ENCODE data around the gene ITGAL. TPM values are rescaled to one million over a fixed set of nuclear protein-coding genes. Genes with fewer than 3 reads are reported as not detected.
"Not testable (repeated sequence)": the region's sequence is repeated elsewhere in the genome, so short reads cannot be mapped to it uniquely, and the experiment has no call there.

ITGAL gene
- total and polyA plus RNA-seq, 4 experiments from 2014 or later: 110 to 657 (median 403) TPM

DNA sequence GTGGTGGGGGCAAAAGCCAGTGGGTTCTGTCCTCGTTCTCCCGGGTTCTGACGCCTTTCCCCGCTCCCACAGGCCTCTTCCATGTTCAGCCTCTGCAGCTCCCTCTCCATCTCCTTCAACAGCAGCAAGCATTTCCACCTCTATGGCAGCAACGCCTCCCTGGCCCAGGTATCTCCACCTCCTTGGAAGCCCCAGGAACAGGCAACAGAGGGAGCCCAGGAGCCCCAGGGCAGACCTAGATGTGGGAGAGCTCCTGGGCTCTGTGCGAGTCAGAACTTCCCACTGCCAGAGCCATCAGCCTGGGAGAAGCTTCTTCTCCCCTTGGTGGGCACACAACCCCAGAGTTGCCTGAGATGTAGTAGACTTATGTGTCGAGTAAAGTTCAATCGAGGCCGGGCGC is 46.0 kb downstream of the ITGAL start:
- H3K27ac ChIP-seq (ENCODE audit: low read depth, low read length): no peak overlapping the region
- POLR2A ChIA-PET (ENCODE audit: partially characterized antibody): interaction anchor here (0.8 to 3.1 kb wide), 13 partner anchors 12 to 89 kb away, joined by 3 to 16 read pairs (median 5); partner anchors contain the start of genes DCTPP1, ITGAL, ZNF747 and ZNF764
- no peak overlapping the region for H3K4me3 Mint-ChIP-seq
- H3K9me3 ChIP-seq (ENCODE audit: control insufficient read depth in 1 of 2, low read length in 2 of 2): no peaks in the 10 kb centered on the region
- H3K27ac Mint-ChIP-seq: peak overlapping the region in 4 of 7 donors; percentile 29 to 81 (median 50)
- no peak for DNase-seq
- no peak overlapping the region for H3K4me3 ChIP-seq (ENCODE audit: low read length in 2 of 2)
- peaks cover 60% of the 10 kb centered on the region for H3K36me3 ChIP-seq (ENCODE audit: insufficient read depth, low read length)
- H3K9me3 Mint-ChIP-seq: peaks cover 0 to 8% (median 0%) of the 10 kb centered on the region in 8 donors
- H3K4me1 Mint-ChIP-seq: peaks cover 4 to 15% (median 7%) of the 10 kb centered on the region in 4 donors
- intact Hi-C loops (cut with micrococcal nuclease): no loop called here
- H3K4me1 ChIP-seq (ENCODE audit: insufficient read depth, low read length): no peaks in the 10 kb centered on the region
- CTCF ChIA-PET (ENCODE audit: partially characterized antibody): interaction anchor here (1.0 to 2.5 kb wide), 2 partner anchors 17 to 69 kb away, joined by 4 to 9 read pairs; no protein-coding TSS in a partner anchor
- peaks cover 55 to 69% of the 10 kb centered on the region in 2 donors for H3K36me3 Mint-ChIP-seq
- H3K27me3 Mint-ChIP-seq: no peaks in the 10 kb centered on the region
- no peaks in the 10 kb centered on the region for H3K27me3 ChIP-seq (ENCODE audit: insufficient read depth, low read length)

- H3K27me3 ChIP-seq (ENCODE audit: insufficient read depth, low read length): no peaks in the 10 kb centered on the region
- H3K4me3 ChIP-seq (ENCODE audit: low read length in 2 of 2): no peak overlapping the region
- ChIA-PET CTCF (ENCODE audit: partially characterized antibody) (interaction anchor here (0.6 to 2.5 kb wide), 4 partner anchors 16 to 75 kb away, joined by 3 to 9 read pairs (median 4); partner anchors contain the start of gene ZNF688), POLR2A (ENCODE audit: partially characterized antibody) (interaction anchor here (0.8 to 3.1 kb wide), 11 partner anchors 9 to 90 kb away, joined by 3 to 16 read pairs (median 5); partner anchors contain the start of genes DCTPP1, ITGAL, ZNF747 and ZNF764)
- H3K4me1 ChIP-seq (ENCODE audit: insufficient read depth, low read length): no peaks in the 10 kb centered on the region
- no peak for DNase-seq
- Mint-ChIP-seq H3K27ac (peak overlapping the region in 6 of 7 donors; percentile 2 to 63 (median 56)), H3K4me1 (peaks cover 4 to 15% (median 7%) of the 10 kb centered on the region in 4 donors), H3K36me3 (peaks cover 50 to 64% of the 10 kb centered on the region in 2 donors), H3K27me3 (no peaks in the 10 kb centered on the region), H3K4me3 (no peak overlapping the region), H3K9me3 (peaks cover 0 to 8% (median 0%) of the 10 kb centered on the region in 8 donors)
- H3K9me3 ChIP-seq (ENCODE audit: control insufficient read depth in 1 of 2, low read length in 2 of 2): no peaks in the 10 kb centered on the region
- H3K27ac ChIP-seq (ENCODE audit: low read depth, low read length): no peak overlapping the region
- intact Hi-C loops (cut with micrococcal nuclease): loop anchor here (10.0 kb wide), 1 partner anchor 45 kb away; the partner anchor contains the start of gene ITGAL
- peaks cover 55% of the 10 kb centered on the region for H3K36me3 ChIP-seq (ENCODE audit: insufficient read depth, low read length)
These were observed 46.8 kb downstream of the ITGAL start for GRCh38 chr16:30519120-30520049.

DNA sequence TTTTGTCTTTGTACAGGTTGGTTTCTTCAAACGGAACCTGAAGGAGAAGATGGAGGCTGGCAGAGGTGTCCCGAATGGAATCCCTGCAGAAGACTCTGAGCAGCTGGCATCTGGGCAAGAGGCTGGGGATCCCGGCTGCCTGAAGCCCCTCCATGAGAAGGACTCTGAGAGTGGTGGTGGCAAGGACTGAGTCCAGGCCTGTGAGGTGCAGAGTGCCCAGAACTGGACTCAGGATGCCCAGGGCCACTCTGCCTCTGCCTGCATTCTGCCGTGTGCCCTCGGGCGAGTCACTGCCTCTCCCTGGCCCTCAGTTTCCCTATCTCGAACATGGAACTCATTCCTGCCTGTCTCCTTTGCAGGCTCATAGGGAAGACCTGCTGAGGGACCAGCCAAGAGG is 48.9 kb downstream of the ITGAL start:
- intact Hi-C loops (cut with micrococcal nuclease): loop anchor here (10.0 kb wide), 1 partner anchor 47 kb away; the partner anchor contains the start of gene ITGAL
- Mint-ChIP-seq H3K4me3 (no peak overlapping the region), H3K9me3 (peaks cover 0 to 7% (median 0%) of the 10 kb centered on the region in 8 donors), H3K27ac (no peak overlapping the region), H3K27me3 (no peaks in the 10 kb centered on the region), H3K36me3 (peaks cover 37 to 49% of the 10 kb centered on the region in 2 donors), H3K4me1 (peaks cover 4 to 18% (median 8%) of the 10 kb centered on the region in 4 donors)
- ChIA-PET CTCF (ENCODE audit: partially characterized antibody) (interaction anchor here (1.7 kb wide), 1 partner anchor 13 kb away, joined by 8 read pairs; the partner anchor contains the start of gene ZNF747), POLR2A (ENCODE audit: partially characterized antibody) (interaction anchor here (0.9 to 4.9 kb wide), 10 partner anchors 8 to 92 kb away, joined by 3 to 41 read pairs (median 10); partner anchors contain the start of genes DCTPP1, ITGAL, ZNF688 and ZNF689)
- no peaks in the 10 kb centered on the region for H3K9me3 ChIP-seq (ENCODE audit: control insufficient read depth in 1 of 2, low read length in 2 of 2)
- no peak overlapping the region for H3K27ac ChIP-seq (ENCODE audit: low read depth, low read length)
- no peaks in the 10 kb centered on the region for H3K27me3 ChIP-seq (ENCODE audit: insufficient read depth, low read length)
- H3K36me3 ChIP-seq (ENCODE audit: insufficient read depth, low read length): peaks cover 41% of the 10 kb centered on the region
- DNase-seq: no peak
- H3K4me3 ChIP-seq (ENCODE audit: low read length in 2 of 2): no peak overlapping the region
- peaks cover 8% of the 10 kb centered on the region for H3K4me1 ChIP-seq (ENCODE audit: insufficient read depth, low read length)

GRCh38 chr16:30521873-30522641 is 49.5 kb downstream of the ITGAL start:
- Histone ChIP-seq H3K27me3 (ENCODE audit: insufficient read depth, low read length) (no peaks in the 10 kb centered on the region), H3K9me3 (ENCODE audit: control insufficient read depth in 1 of 2, low read length in 2 of 2) (no peaks in the 10 kb centered on the region), H3K4me1 (ENCODE audit: insufficient read depth, low read length) (peaks cover 8% of the 10 kb centered on the region), H3K27ac (ENCODE audit: low read depth, low read length) (no peak overlapping the region), H3K36me3 (ENCODE audit: insufficient read depth, low read length) (peaks cover 35% of the 10 kb centered on the region), H3K4me3 (ENCODE audit: low read length in 2 of 2) (no peak overlapping the region)
- intact Hi-C loops (cut with micrococcal nuclease): loop anchor here (10.0 kb wide), 1 partner anchor 47 kb away; the partner anchor contains the start of gene ITGAL
- peaks cover 35 to 45% of the 10 kb centered on the region in 2 donors for H3K36me3 Mint-ChIP-seq
- H3K9me3 Mint-ChIP-seq: peaks cover 0 to 5% (median 0%) of the 10 kb centered on the region in 8 donors
- CTCF ChIA-PET (ENCODE audit: partially characterized antibody): interaction anchor here (1.7 kb wide), 1 partner anchor 13 kb away, joined by 8 read pairs; the partner anchor contains the start of gene ZNF747
- H3K4me1 Mint-ChIP-seq: peaks cover 4 to 15% (median 8%) of the 10 kb centered on the region in 4 donors
- peak overlapping the region in 3 of 7 donors; percentile 31 to 74 (median 36) for H3K27ac Mint-ChIP-seq
- H3K4me3 Mint-ChIP-seq: no peak overlapping the region
- POLR2A ChIA-PET (ENCODE audit: partially characterized antibody): interaction anchor here (0.6 to 4.9 kb wide), 18 partner anchors 8 to 92 kb away, joined by 3 to 41 read pairs (median 6); partner anchors contain the start of genes DCTPP1, ITGAL, SEPHS2 and ZNF688
- no peak for DNase-seq
- H3K27me3 Mint-ChIP-seq: no peaks in the 10 kb centered on the region

DNA sequence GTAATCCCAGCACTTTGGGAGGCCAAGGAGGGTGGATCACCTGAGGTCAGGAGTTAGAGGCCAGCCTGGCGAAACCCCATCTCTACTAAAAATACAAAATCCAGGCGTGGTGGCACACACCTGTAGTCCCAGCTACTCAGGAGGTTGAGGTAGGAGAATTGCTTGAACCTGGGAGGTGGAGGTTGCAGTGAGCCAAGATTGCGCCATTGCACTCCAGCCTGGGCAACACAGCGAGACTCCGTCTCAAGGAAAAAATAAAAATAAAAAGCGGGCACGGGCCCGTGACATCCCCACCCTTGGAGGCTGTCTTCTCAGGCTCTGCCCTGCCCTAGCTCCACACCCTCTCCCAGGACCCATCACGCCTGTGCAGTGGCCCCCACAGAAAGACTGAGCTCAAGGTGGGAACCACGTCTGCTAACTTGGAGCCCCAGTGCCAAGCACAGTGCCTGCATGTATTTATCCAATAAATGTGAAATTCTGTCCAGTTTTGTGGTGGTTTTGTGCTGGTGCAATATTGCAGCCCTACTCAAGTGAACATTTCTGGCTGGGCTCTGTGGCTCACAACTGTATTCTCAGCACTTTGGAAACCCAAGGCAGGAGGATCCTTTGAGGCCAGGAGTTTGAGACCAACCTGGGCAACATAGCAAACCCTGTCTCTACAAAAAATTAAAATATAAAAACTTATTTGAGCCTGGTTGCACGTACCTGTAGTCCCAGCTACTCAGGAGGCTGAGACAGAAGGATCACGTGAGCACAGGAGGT is 50.3 kb downstream of the ITGAL start:
- CTCF ChIA-PET (ENCODE audit: partially characterized antibody): interaction anchor here (1.7 kb wide), 1 partner anchor 12 kb away, joined by 8 read pairs; the partner anchor contains the start of gene ZNF747

More for the DNA sequence above, 50.3 kb downstream of the ITGAL start:
- H3K9me3 ChIP-seq (ENCODE audit: control insufficient read depth in 1 of 2, low read length in 2 of 2); H3K4me3 Mint-ChIP-seq; H3K27ac ChIP-seq (ENCODE audit: low read depth, low read length); H3K9me3 Mint-ChIP-seq; H3K4me3 ChIP-seq (ENCODE audit: low read length in 2 of 2); DNase-seq; H3K27me3 ChIP-seq (ENCODE audit: insufficient read depth, low read length); H3K27me3 Mint-ChIP-seq: not testable (repeated sequence)
- H3K4me1 Mint-ChIP-seq: peaks cover 11 to 22% (median 14%) of the 10 kb centered on the region in 4 donors
- H3K36me3 Mint-ChIP-seq: peaks cover 28 to 41% of the 10 kb centered on the region in 2 donors
- peak overlapping the region in 5 of 7 donors; percentile 36 to 89 (median 57) for H3K27ac Mint-ChIP-seq
- Histone ChIP-seq H3K4me1 (ENCODE audit: insufficient read depth, low read length) (peaks cover 15% of the 10 kb centered on the region), H3K36me3 (ENCODE audit: insufficient read depth, low read length) (peaks cover 27% of the 10 kb centered on the region)
- POLR2A ChIA-PET (ENCODE audit: partially characterized antibody): interaction anchor here (0.6 to 4.9 kb wide), 18 partner anchors 9 to 87 kb away, joined by 3 to 41 read pairs (median 6); partner anchors contain the start of genes ITGAL, SEPHS2, ZNF688 and ZNF689
- intact Hi-C loops (cut with micrococcal nuclease): loop anchor here (10.0 kb wide), 1 partner anchor 48 kb away; the partner anchor contains the start of gene ITGAL

Measured in CD4-positive, alpha-beta memory T cell (primary cell).